A549 (cell line): ENCODE results near the gene TPRG1L. TPM values are rescaled to one million over a fixed set of nuclear protein-coding genes. Genes with fewer than 3 reads are reported as not detected.

Experiments
- ATAC-seq, 2 experiments: fragments of 200-7000 bp in 1 of 2; fragments of >200 bp in 1 of 2; cut with Nextera tagmentation in 1 of 2; cut with Tn5 transposase in 1 of 2; 3 replicates each; pipeline versions ENCODE4 v1.8.0 to v1.9.1; 2018 to 2020; ENCODE audit warnings: mild to moderate bottlenecking in 1 of 2, moderate library complexity in 1 of 2
- CTCF ChIA-PET: fragments of 300-600 bp; sonication (Branson Sonifier 250); formaldehyde crosslinking; extraction: SDS; loops from one replicate; lab custom pipeline; 2021; ENCODE audit warnings: antibody characterized with exemption, inconsistent platforms; lab: Yijun Ruan, JAX
- POLR2A ChIA-PET: fragments of 350-600 bp; formaldehyde crosslinking; extraction: SDS; loops from one replicate; lab custom pipeline; 2021; ENCODE audit warnings: antibody characterized with exemption, inconsistent platforms; lab: Yijun Ruan, JAX
- DNase-seq, 2 experiments: peaks; one replicate each; pipeline versions ENCODE4 v3.0.0 to v3.0.0-alpha.2; 2011 to 2016; ENCODE audit warnings: low read depth in 1 of 2, low spot score in 1 of 2
- FAIRE-seq: peaks from 2 replicates; lab custom pipeline; 2011; peaks lifted over from hg19 to GRCh38; lab: Jason Lieb, UNC
- H3K27ac ChIP-seq, 2 experiments: fragments of >200 bp; sonication (Bioruptor Twin); formaldehyde crosslinking; 3 replicates each; pipeline ENCODE4 v1.5.1; 2016 to 2017
- H3K4me1 ChIP-seq: fragments of >200 bp; sonication (Bioruptor Twin); formaldehyde crosslinking; 3 replicates; pipeline ENCODE4 v1.6.1; 2016
- H3K4me2 ChIP-seq: fragments of >200 bp; sonication (Bioruptor Twin); formaldehyde crosslinking; 3 replicates; pipeline ENCODE4 v1.6.1; 2016
- H3K4me3 ChIP-seq: fragments of >200 bp; sonication (Bioruptor Twin); formaldehyde crosslinking; 3 replicates; pipeline ENCODE4 v1.5.1; 2016
- H3K9me3 ChIP-seq: fragments of >200 bp; sonication (Bioruptor Twin); formaldehyde crosslinking; 3 replicates; pipeline ENCODE4 v1.6.1; 2016
- CBX8 ChIP-seq: fragments of 200-600 bp; sonication (generic); IDR thresholded peaks from 2 replicates; pipeline ENCODE4 v1.6.1; 2016
- CEBPB ChIP-seq, 2 experiments: fragments of >200 bp in 1 of 2; sonication (Bioruptor Twin) in 1 of 2; formaldehyde crosslinking in 1 of 2; IDR thresholded peaks; 2 replicates each; pipeline ENCODE4 v1.6.1; 2012 to 2016
- CHD2 ChIP-seq: fragments of 150-350 bp; IDR thresholded peaks from 2 replicates; pipeline ENCODE4 v1.6.1; 2014; ENCODE audit warnings: low read length; ENCODE audit not compliant: partially characterized antibody
- EHF ChIP-seq: fragments of 250-450 bp; sonication (Bioruptor Pico); IDR thresholded peaks from 2 replicates; pipeline ENCODE4 v1.5.0; 2020; ENCODE audit warnings: mild to moderate bottlenecking
- EHMT2 ChIP-seq: fragments of 200-600 bp; sonication (generic); IDR thresholded peaks from 2 replicates; pipeline ENCODE4 v1.6.1; 2016; ENCODE audit warnings: antibody characterized with exemption, low read depth, mild to moderate bottlenecking, moderate library complexity
- FOSL2 ChIP-seq, 2 experiments: fragments of 450-650 bp in 1 of 2; fragments of >200 bp in 1 of 2; sonication (Bioruptor Twin) in 1 of 2; formaldehyde crosslinking; IDR thresholded peaks; 2 replicates each; pipeline versions ENCODE4 v1.5.0 to v1.6.1; 2016 to 2020; ENCODE audit warnings: mild to moderate bottlenecking in 1 of 2, moderate library complexity in 1 of 2
- HDAC2 ChIP-seq: fragments of 200-600 bp; sonication (generic); IDR thresholded peaks from 2 replicates; pipeline ENCODE4 v1.6.1; 2016
- HEYL ChIP-seq: fragments of 250-450 bp; sonication (Bioruptor Pico); IDR thresholded peaks from 2 replicates; pipeline ENCODE4 v1.8.0; 2021; ENCODE audit warnings: mild to moderate bottlenecking, moderate library complexity
- HOXA7 ChIP-seq: fragments of 250-450 bp; sonication (Bioruptor Pico); IDR thresholded peaks from 2 replicates; pipeline ENCODE4 v1.5.0; 2020; ENCODE audit warnings: mild to moderate bottlenecking, moderate library complexity
- JUN ChIP-seq, 2 experiments: fragments of >200 bp; sonication (Bioruptor Twin); formaldehyde crosslinking; IDR thresholded peaks; 2 replicates in 1 of 2; 3 replicates in 1 of 2; pipeline ENCODE4 v1.6.1; 2016 to 2017
- KDM1A ChIP-seq: fragments of 200-600 bp; sonication (generic); IDR thresholded peaks from 2 replicates; pipeline ENCODE4 v1.6.1; 2016; ENCODE audit warnings: low read depth, mild to moderate bottlenecking
- KDM5A ChIP-seq: fragments of 200-600 bp; sonication (generic); IDR thresholded peaks from 2 replicates; pipeline ENCODE4 v1.6.1; 2016; ENCODE audit warnings: antibody characterized with exemption, mild to moderate bottlenecking
- MAZ ChIP-seq: fragments of 150-350 bp; IDR thresholded peaks from 2 replicates; pipeline ENCODE4 v1.6.1; 2014; ENCODE audit warnings: antibody characterized with exemption, low read depth, low read length, borderline replicate concordance
- NFE2L2 ChIP-seq: fragments of 150-350 bp; conservative IDR thresholded peaks from 2 replicates; pipeline ENCODE4 v1.6.1; 2014; ENCODE audit warnings: low read length
- NPAS2 ChIP-seq: fragments of 250-450 bp; sonication (Bioruptor Pico); IDR thresholded peaks from 2 replicates; pipeline ENCODE4 v1.8.0; 2022; ENCODE audit warnings: mild to moderate bottlenecking, moderate library complexity, borderline replicate concordance
- POLR2A ChIP-seq: IDR thresholded peaks from 2 replicates; pipeline ENCODE4 v1.6.1; 2012; ENCODE audit warnings: mild to moderate bottlenecking, low read length
- RAD21 ChIP-seq, 2 experiments: fragments of >200 bp in 1 of 2; sonication (Bioruptor Twin) in 1 of 2; formaldehyde crosslinking in 1 of 2; IDR thresholded peaks in 1 of 2; conservative IDR thresholded peaks in 1 of 2; 2 replicates in 1 of 2; 3 replicates in 1 of 2; pipeline ENCODE4 v1.6.1; 2012 to 2018; ENCODE audit warnings: inconsistent platforms in 1 of 2
- RCOR1 ChIP-seq: fragments of 150-350 bp; IDR thresholded peaks from 2 replicates; pipeline ENCODE4 v1.6.1; 2014; ENCODE audit warnings: antibody characterized with exemption, low read length, low read depth
- RFX5 ChIP-seq: fragments of 450-650 bp; IDR thresholded peaks from 2 replicates; pipeline ENCODE4 v1.7.1; 2014; ENCODE audit warnings: antibody characterized with exemption, mild to moderate bottlenecking, moderate library complexity
- RNF2 ChIP-seq: fragments of 200-600 bp; sonication (generic); IDR thresholded peaks from 2 replicates; pipeline ENCODE4 v1.6.1; 2016; ENCODE audit warnings: low read depth, mild to moderate bottlenecking, antibody characterized with exemption, moderate library complexity, borderline replicate concordance
- SMC3 ChIP-seq: fragments of >200 bp; sonication (Bioruptor Twin); formaldehyde crosslinking; IDR thresholded peaks from 3 replicates; pipeline ENCODE4 v1.6.1; 2018; ENCODE audit warnings: inconsistent platforms
- SREBF2 ChIP-seq: fragments of 450-650 bp; IDR thresholded peaks from 2 replicates; pipeline ENCODE4 v1.6.1; 2014; ENCODE audit warnings: mild to moderate bottlenecking, moderate library complexity
- TFCP2L1 ChIP-seq: fragments of 250-450 bp; sonication (Bioruptor Pico); IDR thresholded peaks from 2 replicates; pipeline ENCODE4 v1.5.0; 2021; ENCODE audit warnings: mild to moderate bottlenecking
- TP53 ChIP-seq: fragments of 250-450 bp; sonication (Bioruptor Pico); IDR thresholded peaks from 2 replicates; pipeline ENCODE4 v1.5.0; 2021; ENCODE audit warnings: mild to moderate bottlenecking, moderate library complexity
- ZC3H11A ChIP-seq: fragments of 450-650 bp; IDR thresholded peaks from 2 replicates; pipeline ENCODE4 v1.6.1; 2014; ENCODE audit warnings: antibody characterized with exemption, mild to moderate bottlenecking
- ZFP36 ChIP-seq: fragments of 450-650 bp; IDR thresholded peaks from 2 replicates; pipeline ENCODE4 v1.6.1; 2014; ENCODE audit warnings: borderline replicate concordance; ENCODE audit not compliant: partially characterized antibody
- ZNF302 ChIP-seq: fragments of 250-450 bp; sonication (Bioruptor Pico); IDR thresholded peaks from 2 replicates; pipeline ENCODE4 v1.9.0; 2021; ENCODE audit warnings: inconsistent platforms, mild to moderate bottlenecking, moderate library complexity
- ZSCAN20 ChIP-seq: fragments of 250-450 bp; sonication (Bioruptor Pico); IDR thresholded peaks from 2 replicates; pipeline ENCODE4 v1.8.0; 2022; ENCODE audit warnings: mild to moderate bottlenecking, moderate library complexity
- WGBS: methylation state at CpG from one replicate; pipeline ENCODE4 v1.1.6; 2017; ENCODE audit errors: missing lambda C conversion rate; 5-methylcytosine and 5-hydroxymethylcytosine counted together
- polyA plus RNA-seq, 4 experiments: library from polyadenylated mRNA; depleted of rRNA in 3 of 4; stranded (reverse); fragments of >200 nt; fragmentation: RNase III in 1 of 4; extraction: RNeasy Plus Mini Kit Qiagen cat#74134 plus additional on column Dnase treatment in 1 of 4; gene quantifications; 2 replicates in 3 of 4; 3 replicates in 1 of 4; pipeline ENCODE4 v1.2.3, GENCODE V29; 2011 to 2017
- TF ChIP-seq, protein P1 (sequence below): IDR thresholded peaks from 2 replicates; pipeline ENCODE4 v1.6.1; 2012; ENCODE audit warnings: low read depth, borderline replicate concordance
- TF ChIP-seq, protein P2 (sequence below): fragments of >200 bp; sonication (Bioruptor Twin); formaldehyde crosslinking; IDR thresholded peaks from 2 replicates; pipeline ENCODE4 v1.6.1; 2016
- TF ChIP-seq, protein P3 (sequence below): fragments of 150-350 bp; IDR thresholded peaks from 2 replicates; pipeline ENCODE4 v1.6.1; 2014; ENCODE audit warnings: low read depth, mild to moderate bottlenecking, low read length
- TF ChIP-seq, protein P4 (sequence below): fragments of >200 bp; sonication (Bioruptor Twin); formaldehyde crosslinking; IDR thresholded peaks from 3 replicates; pipeline ENCODE4 v1.5.1; 2016
- TF ChIP-seq, protein P5 (sequence below): fragments of 450-650 bp; IDR thresholded peaks from 2 replicates; pipeline ENCODE4 v1.6.1; 2014; ENCODE audit warnings: antibody characterized with exemption
- TF ChIP-seq, protein P6 (sequence below): IDR thresholded peaks from 2 replicates; pipeline ENCODE4 v1.6.1; 2012

The TPRG1L gene
- polyA plus RNA-seq, 2 of the 4 experiments (the other 2 are of a cell fraction): 13.1 to 20.1 TPM

DNA sequence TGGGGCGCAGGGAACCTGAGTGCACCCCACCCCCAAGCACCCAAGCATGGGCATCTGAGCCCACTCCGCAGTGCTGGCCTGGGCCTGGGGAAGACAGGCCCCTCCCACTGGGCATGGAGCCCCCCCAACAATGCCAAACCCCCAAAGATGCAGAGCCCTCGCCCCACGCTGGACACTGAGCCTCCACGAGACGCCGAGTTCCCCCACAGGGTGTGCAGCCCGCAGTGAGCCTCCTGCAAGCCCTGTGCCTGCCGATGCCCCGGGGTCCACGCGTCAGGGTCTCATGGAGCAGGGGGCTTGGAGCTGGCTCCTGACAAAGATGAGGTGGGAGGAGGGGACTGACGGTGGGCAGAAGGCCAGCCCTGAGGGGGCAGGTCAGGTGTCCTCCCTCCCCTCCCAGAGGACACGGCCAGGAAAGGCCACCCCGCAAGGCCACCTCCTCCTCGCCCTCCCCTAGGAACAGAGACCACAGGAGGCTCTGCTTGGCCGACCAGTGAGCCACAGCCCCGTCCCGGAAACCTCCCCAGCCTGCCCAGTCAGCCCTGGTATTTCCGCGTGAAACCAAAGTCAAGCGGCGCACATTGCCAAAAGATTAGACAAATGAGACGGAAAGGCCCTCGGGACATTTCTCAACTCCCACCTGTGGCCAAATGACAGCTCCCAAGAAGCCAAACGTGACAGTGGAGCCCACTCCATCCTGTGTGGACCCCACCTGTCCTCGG lies 46.9 kb upstream of the TPRG1L start (continued):
- TF ChIP-seq, protein P1, sequence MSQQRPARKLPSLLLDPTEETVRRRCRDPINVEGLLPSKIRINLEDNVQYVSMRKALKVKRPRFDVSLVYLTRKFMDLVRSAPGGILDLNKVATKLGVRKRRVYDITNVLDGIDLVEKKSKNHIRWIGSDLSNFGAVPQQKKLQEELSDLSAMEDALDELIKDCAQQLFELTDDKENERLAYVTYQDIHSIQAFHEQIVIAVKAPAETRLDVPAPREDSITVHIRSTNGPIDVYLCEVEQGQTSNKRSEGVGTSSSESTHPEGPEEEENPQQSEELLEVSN: no peak
- no peak for TF ChIP-seq SMC3
- TF ChIP-seq FOSL2 (IDR thresholded peaks at IDR 0.05): no peak
- TF ChIP-seq FOSL2 (CRISPR knock-in tag; IDR thresholded peaks at IDR 0.05): no peak
- no peak for TF ChIP-seq CEBPB (IDR thresholded peaks at IDR 0.05)
- TF ChIP-seq RCOR1: no peak
- TF ChIP-seq RAD21 (conservative IDR thresholded peaks at IDR 0.05 in 1 of 2, IDR thresholded peaks at IDR 0.05 in 1 of 2): no peak
- TF ChIP-seq, all 56 proteins: peak for 0

DNA sequence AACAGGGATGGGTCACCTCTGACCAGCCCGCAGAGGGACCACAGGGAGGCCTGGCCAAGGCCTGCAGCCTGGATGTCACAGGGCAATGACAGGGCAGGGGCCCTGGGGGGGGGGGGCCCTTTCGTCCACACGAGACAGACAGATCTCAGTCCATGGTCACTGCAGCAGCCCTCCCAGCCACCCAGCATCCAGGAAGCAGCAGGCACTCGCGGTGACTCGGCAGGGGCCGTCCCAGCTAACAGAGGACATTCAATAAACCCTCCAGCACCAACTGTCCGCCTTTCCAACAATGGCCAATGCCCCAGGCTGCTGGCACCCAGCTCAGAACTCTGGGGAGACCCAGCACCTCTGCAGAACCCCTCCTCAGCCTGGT lies 46.4 kb upstream of the TPRG1L start:
- POLR2A ChIA-PET: no interaction called here
- WGBS: 88% methylated on average over 1 of the region's 8 CpGs
- no peak for FAIRE-seq

DNA sequence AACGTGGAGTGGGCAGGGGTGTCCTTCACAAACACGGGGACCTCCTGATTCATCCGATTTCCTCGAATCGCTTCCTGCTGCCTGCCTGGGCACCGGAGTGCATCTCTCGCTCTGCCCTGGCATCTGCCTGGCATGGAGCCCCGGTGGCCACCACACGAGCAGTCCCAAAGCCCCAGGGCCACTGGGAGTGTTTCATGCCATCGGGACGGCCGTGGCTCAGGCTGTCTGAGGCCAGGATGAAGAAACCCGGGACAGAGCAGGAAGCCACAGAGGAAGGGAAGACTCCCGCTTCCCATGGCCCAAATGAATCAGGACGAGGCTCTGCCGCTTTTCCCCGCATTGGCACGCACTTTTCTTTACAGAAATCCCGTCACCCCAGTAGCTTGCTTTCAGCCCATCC lies 45.9 kb upstream of the TPRG1L start:
- ATAC-seq (no peak), DNase-seq (no peak), FAIRE-seq (no peak)
- ChIA-PET CTCF (interaction anchor here (0.7 to 1.6 kb wide), 3 partner anchors 37 to 993 kb away, joined by 3 to 5 read pairs (median 4); no protein-coding TSS in a partner anchor), POLR2A (no interaction called here)
- Histone ChIP-seq H3K9me3 (no peaks in the 10 kb centered on the region), H3K4me1 (no peaks in the 10 kb centered on the region), H3K4me2 (no peak overlapping the region), H3K4me3 (no peak overlapping the region), H3K27ac (no peak overlapping the region)
- WGBS: 74% methylated on average over 17 of the region's 19 CpGs
- TF ChIP-seq KDM5A (no peak), SREBF2 (no peak), JUN (IDR thresholded peaks at IDR 0.05) (no peak), ZNF302 (no peak), ZC3H11A (no peak), SMC3 (no peak), RAD21 (conservative IDR thresholded peaks at IDR 0.05 in 1 of 2, IDR thresholded peaks at IDR 0.05 in 1 of 2) (no peak), TFCP2L1 (CRISPR knock-in tag) (no peak), POLR2A (no peak), HDAC2 (no peak), NFE2L2 (no peak), KDM1A (no peak), RFX5 (no peak)
- TF ChIP-seq, protein P2, sequence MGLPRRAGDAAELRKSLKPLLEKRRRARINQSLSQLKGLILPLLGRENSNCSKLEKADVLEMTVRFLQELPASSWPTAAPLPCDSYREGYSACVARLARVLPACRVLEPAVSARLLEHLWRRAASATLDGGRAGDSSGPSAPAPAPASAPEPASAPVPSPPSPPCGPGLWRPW: no peak
- TF ChIP-seq, protein P3, sequence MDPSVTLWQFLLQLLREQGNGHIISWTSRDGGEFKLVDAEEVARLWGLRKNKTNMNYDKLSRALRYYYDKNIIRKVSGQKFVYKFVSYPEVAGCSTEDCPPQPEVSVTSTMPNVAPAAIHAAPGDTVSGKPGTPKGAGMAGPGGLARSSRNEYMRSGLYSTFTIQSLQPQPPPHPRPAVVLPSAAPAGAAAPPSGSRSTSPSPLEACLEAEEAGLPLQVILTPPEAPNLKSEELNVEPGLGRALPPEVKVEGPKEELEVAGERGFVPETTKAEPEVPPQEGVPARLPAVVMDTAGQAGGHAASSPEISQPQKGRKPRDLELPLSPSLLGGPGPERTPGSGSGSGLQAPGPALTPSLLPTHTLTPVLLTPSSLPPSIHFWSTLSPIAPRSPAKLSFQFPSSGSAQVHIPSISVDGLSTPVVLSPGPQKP: no peak
- TF ChIP-seq, protein P4, sequence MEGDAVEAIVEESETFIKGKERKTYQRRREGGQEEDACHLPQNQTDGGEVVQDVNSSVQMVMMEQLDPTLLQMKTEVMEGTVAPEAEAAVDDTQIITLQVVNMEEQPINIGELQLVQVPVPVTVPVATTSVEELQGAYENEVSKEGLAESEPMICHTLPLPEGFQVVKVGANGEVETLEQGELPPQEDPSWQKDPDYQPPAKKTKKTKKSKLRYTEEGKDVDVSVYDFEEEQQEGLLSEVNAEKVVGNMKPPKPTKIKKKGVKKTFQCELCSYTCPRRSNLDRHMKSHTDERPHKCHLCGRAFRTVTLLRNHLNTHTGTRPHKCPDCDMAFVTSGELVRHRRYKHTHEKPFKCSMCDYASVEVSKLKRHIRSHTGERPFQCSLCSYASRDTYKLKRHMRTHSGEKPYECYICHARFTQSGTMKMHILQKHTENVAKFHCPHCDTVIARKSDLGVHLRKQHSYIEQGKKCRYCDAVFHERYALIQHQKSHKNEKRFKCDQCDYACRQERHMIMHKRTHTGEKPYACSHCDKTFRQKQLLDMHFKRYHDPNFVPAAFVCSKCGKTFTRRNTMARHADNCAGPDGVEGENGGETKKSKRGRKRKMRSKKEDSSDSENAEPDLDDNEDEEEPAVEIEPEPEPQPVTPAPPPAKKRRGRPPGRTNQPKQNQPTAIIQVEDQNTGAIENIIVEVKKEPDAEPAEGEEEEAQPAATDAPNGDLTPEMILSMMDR: no peak

More for the DNA sequence above, 46.4 kb upstream of the TPRG1L start:
- no peak for ATAC-seq
- H3K4me2 ChIP-seq: no peak overlapping the region
- TF ChIP-seq, protein P5, sequence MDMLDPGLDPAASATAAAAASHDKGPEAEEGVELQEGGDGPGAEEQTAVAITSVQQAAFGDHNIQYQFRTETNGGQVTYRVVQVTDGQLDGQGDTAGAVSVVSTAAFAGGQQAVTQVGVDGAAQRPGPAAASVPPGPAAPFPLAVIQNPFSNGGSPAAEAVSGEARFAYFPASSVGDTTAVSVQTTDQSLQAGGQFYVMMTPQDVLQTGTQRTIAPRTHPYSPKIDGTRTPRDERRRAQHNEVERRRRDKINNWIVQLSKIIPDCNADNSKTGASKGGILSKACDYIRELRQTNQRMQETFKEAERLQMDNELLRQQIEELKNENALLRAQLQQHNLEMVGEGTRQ: no peak
- TF ChIP-seq NPAS2: no peak
- no peak for TF ChIP-seq MAZ
- no peak for TF ChIP-seq RNF2
- TF ChIP-seq KDM1A: no peak
- TF ChIP-seq CBX8: no peak
- no peak for TF ChIP-seq EHF
- TF ChIP-seq ZSCAN20 (CRISPR knock-in tag): no peak
- no peak for TF ChIP-seq TP53 (CRISPR knock-in tag)
- TF ChIP-seq CHD2: no peak
- no peak for TF ChIP-seq HEYL (CRISPR knock-in tag)
- TF ChIP-seq, protein P6, sequence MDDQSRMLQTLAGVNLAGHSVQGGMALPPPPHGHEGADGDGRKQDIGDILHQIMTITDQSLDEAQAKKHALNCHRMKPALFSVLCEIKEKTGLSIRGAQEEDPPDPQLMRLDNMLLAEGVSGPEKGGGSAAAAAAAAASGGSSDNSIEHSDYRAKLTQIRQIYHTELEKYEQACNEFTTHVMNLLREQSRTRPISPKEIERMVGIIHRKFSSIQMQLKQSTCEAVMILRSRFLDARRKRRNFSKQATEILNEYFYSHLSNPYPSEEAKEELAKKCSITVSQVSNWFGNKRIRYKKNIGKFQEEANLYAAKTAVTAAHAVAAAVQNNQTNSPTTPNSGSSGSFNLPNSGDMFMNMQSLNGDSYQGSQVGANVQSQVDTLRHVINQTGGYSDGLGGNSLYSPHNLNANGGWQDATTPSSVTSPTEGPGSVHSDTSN: no peak
- TF ChIP-seq POLR2A: no peak
- TF ChIP-seq SREBF2: no peak
- TF ChIP-seq EHMT2: no peak
- TF ChIP-seq ZFP36: no peak
- TF ChIP-seq RAD21 (conservative IDR thresholded peaks at IDR 0.05 in 1 of 2, IDR thresholded peaks at IDR 0.05 in 1 of 2): no peak
- TF ChIP-seq HOXA7: no peak
- TF ChIP-seq, protein P1: no peak
- no peak overlapping the region for H3K27ac ChIP-seq
- DNase-seq: no peak
- no peaks in the 10 kb centered on the region for H3K9me3 ChIP-seq
- CTCF ChIA-PET: interaction anchor here (0.7 to 1.6 kb wide), 5 partner anchors 9 to 993 kb away, joined by 3 to 5 read pairs (median 3); no protein-coding TSS in a partner anchor
- no peak overlapping the region for H3K4me3 ChIP-seq
- H3K4me1 ChIP-seq: no peaks in the 10 kb centered on the region
